H9 (cell line): ENCODE measurements around the gene ILF2. TPM values are rescaled to one million over a fixed set of nuclear protein-coding genes. Genes with fewer than 3 reads are reported as not detected.

ENCODE experiments used
- DNase-seq: peaks from one replicate; pipeline ENCODE4 v3.0.0-alpha.2; 2017
- H2AFZ ChIP-seq: one replicate; pipeline ENCODE4 v1.6.1; 2013; ENCODE audit warnings: mild to moderate bottlenecking, low read length, control low read depth, moderate library complexity
- H2AK5ac ChIP-seq: 2 replicates; pipeline ENCODE4 v1.6.1; 2013; ENCODE audit warnings: low read length, control low read depth, mixed read lengths; ENCODE audit not compliant: insufficient read length
- H2BK120ac ChIP-seq: one replicate; pipeline ENCODE4 v1.6.1; 2013; ENCODE audit warnings: low read depth, mild to moderate bottlenecking, low read length, control low read depth, inconsistent platforms; ENCODE audit not compliant: poor library complexity, severe bottlenecking
- H2BK12ac ChIP-seq: 2 replicates; pipeline ENCODE4 v1.6.1; 2013; ENCODE audit warnings: low read length, control low read depth, mixed read lengths, low read depth; ENCODE audit not compliant: insufficient read length
- H2BK15ac ChIP-seq: 2 replicates; pipeline ENCODE4 v1.6.1; 2013; ENCODE audit warnings: low read depth, low read length, control low read depth
- H2BK20ac ChIP-seq: one replicate; pipeline ENCODE4 v1.6.1; 2013; ENCODE audit warnings: low read depth, mild to moderate bottlenecking, low read length, control low read depth, inconsistent platforms; ENCODE audit not compliant: poor library complexity, severe bottlenecking
- H2BK5ac ChIP-seq: 2 replicates; pipeline ENCODE4 v1.6.1; 2013; ENCODE audit warnings: low read length, control low read depth, mixed read lengths; ENCODE audit not compliant: insufficient read length
- H3K14ac ChIP-seq: 2 replicates; pipeline ENCODE4 v1.6.1; 2013; ENCODE audit warnings: low read length, control low read depth; ENCODE audit not compliant: insufficient read depth
- H3K18ac ChIP-seq: 2 replicates; pipeline ENCODE4 v1.6.1; 2013; ENCODE audit warnings: low read depth, mild to moderate bottlenecking, mixed read lengths, low read length, control low read depth; ENCODE audit not compliant: insufficient read length
- H3K23ac ChIP-seq: 2 replicates; pipeline ENCODE4 v1.6.1; 2013; ENCODE audit warnings: low read length, control low read depth, mixed read lengths, low read depth; ENCODE audit not compliant: insufficient read length
- H3K23me2 ChIP-seq: 2 replicates; pipeline ENCODE4 v1.6.1; 2013; ENCODE audit warnings: low read depth, mild to moderate bottlenecking, mixed read lengths, low read length, control low read depth; ENCODE audit not compliant: insufficient read length, poor library complexity, severe bottlenecking
- H3K27ac ChIP-seq: 2 replicates; pipeline ENCODE4 v1.5.1; 2013; ENCODE audit warnings: low read length, control low read depth, mixed read lengths, low read depth; ENCODE audit not compliant: insufficient read length
- H3K27me3 ChIP-seq: 2 replicates; pipeline ENCODE4 v1.6.1; 2013; ENCODE audit warnings: low read length, control low read depth, inconsistent platforms; ENCODE audit not compliant: insufficient read depth
- H3K4ac ChIP-seq: 2 replicates; pipeline ENCODE4 v1.6.1; 2013; ENCODE audit warnings: low read depth, mild to moderate bottlenecking, control low read depth, inconsistent platforms, low read length, moderate library complexity
- H3K4me1 ChIP-seq: 2 replicates; pipeline ENCODE4 v1.6.1; 2013; ENCODE audit warnings: low read length, control low read depth, inconsistent platforms; ENCODE audit not compliant: insufficient read depth
- H3K4me2 ChIP-seq: 2 replicates; pipeline ENCODE4 v1.6.1; 2013; ENCODE audit warnings: low read length, control low read depth, mixed read lengths; ENCODE audit not compliant: insufficient read length, insufficient read depth
- H3K56ac ChIP-seq: 2 replicates; pipeline ENCODE4 v1.6.1; 2013; ENCODE audit warnings: low read depth, mild to moderate bottlenecking, mixed read lengths, low read length, control low read depth; ENCODE audit not compliant: insufficient read length
- H3K79me1 ChIP-seq: 2 replicates; pipeline ENCODE4 v1.6.1; 2013; ENCODE audit warnings: low read depth, mild to moderate bottlenecking, moderate library complexity, low read length, control low read depth, inconsistent platforms; ENCODE audit not compliant: insufficient read depth, poor library complexity, severe bottlenecking
- H3K79me2 ChIP-seq: 2 replicates; pipeline ENCODE4 v1.6.1; 2013; ENCODE audit warnings: low read length, control low read depth, inconsistent platforms; ENCODE audit not compliant: insufficient read depth
- H3K9ac ChIP-seq: 2 replicates; pipeline ENCODE4 v1.6.1; 2013; ENCODE audit warnings: low read length, control low read depth, mixed read lengths; ENCODE audit not compliant: insufficient read length; ENCODE audit errors: extremely low read depth
- H3K9me3 ChIP-seq: one replicate; pipeline ENCODE4 v1.6.1; 2013; ENCODE audit warnings: low read depth, low read length, inconsistent platforms; ENCODE audit not compliant: control insufficient read depth
- H3T11ph ChIP-seq: one replicate; pipeline ENCODE4 v1.6.1; 2013; ENCODE audit warnings: mild to moderate bottlenecking, low read length, control low read depth, inconsistent platforms
- H4K20me1 ChIP-seq: one replicate; pipeline ENCODE4 v1.6.1; 2013; ENCODE audit not compliant: control insufficient read depth, insufficient read length, insufficient read depth
- H4K5ac ChIP-seq: 2 replicates; pipeline ENCODE4 v1.6.1; 2013; ENCODE audit warnings: low read depth, mild to moderate bottlenecking, mixed read lengths, low read length, control low read depth; ENCODE audit not compliant: insufficient read length
- H4K8ac ChIP-seq: replicated peaks from 2 replicates; pipeline ENCODE4 v1.6.1; 2013; ENCODE audit warnings: low read length, control low read depth, mixed read lengths, low read depth; ENCODE audit not compliant: insufficient read length
- H4K91ac ChIP-seq: 2 replicates; pipeline ENCODE4 v1.6.1; 2013; ENCODE audit warnings: low read depth, mild to moderate bottlenecking, moderate library complexity, mixed read lengths, low read length, control low read depth; ENCODE audit not compliant: insufficient read length
- H3K27ac Mint-ChIP-seq, 3 experiments: 2 replicates in 2 of 3; 3 replicates in 1 of 3; pipeline ENCODE4 v1.8.0; 2020 to 2021; ENCODE audit warnings: mixed read lengths in 3 of 3, mild to moderate bottlenecking in 1 of 3, moderate library complexity in 1 of 3
- H3K27me3 Mint-ChIP-seq: 2 replicates; pipeline ENCODE4 v1.8.0; 2021; ENCODE audit warnings: low read depth, mild to moderate bottlenecking, moderate library complexity, mixed read lengths
- H3K36me3 Mint-ChIP-seq, 3 experiments: 2 replicates in 2 of 3; 3 replicates in 1 of 3; pipeline ENCODE4 v1.8.0; 2020 to 2021; ENCODE audit warnings: low read depth in 3 of 3, mixed read lengths in 3 of 3; ENCODE audit not compliant: insufficient read depth in 1 of 3
- H3K4me1 Mint-ChIP-seq, 2 experiments: 2 replicates each; pipeline ENCODE4 v1.8.0; 2020; ENCODE audit warnings: mixed read lengths in 2 of 2
- H3K4me3 Mint-ChIP-seq, 2 experiments: 2 replicates in 1 of 2; 3 replicates in 1 of 2; pipeline ENCODE4 v1.8.0; 2020 to 2021; ENCODE audit warnings: mild to moderate bottlenecking in 2 of 2, mixed read lengths in 2 of 2, moderate library complexity in 1 of 2
- H3K9me3 Mint-ChIP-seq, 2 experiments: 2 replicates in 1 of 2; 3 replicates in 1 of 2; pipeline ENCODE4 v1.8.0; 2020; ENCODE audit warnings: mild to moderate bottlenecking in 2 of 2, mixed read lengths in 2 of 2, moderate library complexity in 1 of 2
- CTCF ChIP-seq: fragments of 200-600 bp; sonication (generic); conservative IDR thresholded peaks from 3 replicates; pipeline ENCODE4 v1.8.0; 2021; ENCODE audit warnings: antibody characterized with exemption, mild to moderate bottlenecking
- WGBS: extraction: QIAGEN DNeasy Blood & Tissue Kit; methylation state at CpG from one replicate; pipeline ENCODE4 v1.1.7; 2013; ENCODE audit warnings: missing lambda C conversion rate, low lambda C conversion rate, mixed read lengths; ENCODE audit not compliant: insufficient read length; ENCODE audit errors: extremely low coverage; 5-methylcytosine and 5-hydroxymethylcytosine counted together
- total RNA-seq: library from RNA; stranded (reverse); gene quantifications from 2 replicates; pipeline ENCODE4 v1.2.1, GENCODE V29; 2021

ILF2 gene
- total RNA-seq, 1 experiment from 2014 or later: 357 TPM

- H3K4me3 Mint-ChIP-seq: peak overlapping the region in 1 of 2 experiments; percentile 44; a peak in 1 of 5 replicates
- WGBS: no CpG with 5 or more reads among the region's 4 CpGs
- H3K27me3 Mint-ChIP-seq: no peaks in the 10 kb centered on the region
- Histone ChIP-seq H3K27me3 (no peaks in the 10 kb centered on the region), H3K79me1 (no peaks in the 10 kb centered on the region), H3K4me2 (no peak overlapping the region), H2AFZ (no peak overlapping the region), H3K18ac (no peak overlapping the region), H3K9ac (no peak overlapping the region), H4K20me1 (no peaks in the 10 kb centered on the region), H3K79me2 (no peaks in the 10 kb centered on the region), H3K9me3 (no peaks in the 10 kb centered on the region), H3T11ph (no peak overlapping the region), H4K91ac (no peak overlapping the region), H3K23me2 (no peaks in the 10 kb centered on the region), H2BK12ac (no peak overlapping the region), H2BK15ac (no peak overlapping the region), H3K23ac (no peak overlapping the region), H2AK5ac (no peak overlapping the region), H3K4ac (no peak overlapping the region), H3K14ac (no peak overlapping the region; the same call in 1 of the 2 replicates), H3K27ac (no peak overlapping the region), H2BK20ac (no peak overlapping the region), H4K5ac (no peak overlapping the region), H3K4me1 (peaks cover 8% of the 10 kb centered on the region; the same call in 1 of the 2 replicates), H2BK120ac (no peak overlapping the region), H3K56ac (no peak overlapping the region), H2BK5ac (no peak overlapping the region), H4K8ac (no peak overlapping the region)
- DNase-seq: no peak
- no peaks in the 10 kb centered on the region for H3K9me3 Mint-ChIP-seq
- H3K27ac Mint-ChIP-seq: peak overlapping the region in 1 of 3 experiments; percentile 79; a peak in 2 of 7 replicates
- peaks cover 4 to 12% (median 7%) of the 10 kb centered on the region in 3 experiments; a peak in 5 of 7 replicates for H3K36me3 Mint-ChIP-seq
- TF ChIP-seq CTCF: no peak
- peaks cover 17 to 18% of the 10 kb centered on the region in 2 experiments for H3K4me1 Mint-ChIP-seq
These were observed 22.7 kb upstream of the ILF2 start for GRCh38 chr1:153693466-153693865.
